Psoas muscle (tissue), 8 donors: Measurements from ENCODE around the gene RAB11FIP2. TPM values are rescaled to one million over a fixed set of nuclear protein-coding genes. Genes with fewer than 3 reads are reported as not detected.

Experiments
- ATAC-seq, 4 donors: fragments of 200-7000 bp; cut with Tn5 transposase; one replicate each; pipeline ENCODE4 v1.9.1; 2020; ENCODE audit warnings: moderate library complexity in 3 of 4, mild to moderate bottlenecking in 2 of 4
- DNase-seq, 2 donors: peaks; one replicate each; pipeline ENCODE4 v3.0.0-alpha.2; 2020
- H3K27ac ChIP-seq: fragments of 200-600 bp; one replicate; pipeline ENCODE4 v1.8.0; 2022
- H3K27me3 ChIP-seq, 3 donors: fragments of 200-600 bp in 1 of 3; one replicate each; pipeline versions ENCODE4 v1.6.1 to v1.8.0; 2013 to 2022; ENCODE audit warnings: low read length in 2 of 3, mild to moderate bottlenecking in 2 of 3, moderate library complexity in 1 of 3; ENCODE audit not compliant: insufficient read depth in 3 of 3
- H3K36me3 ChIP-seq, 2 donors: fragments of 200-600 bp in 1 of 2; one replicate each; pipeline versions ENCODE4 v1.6.1 to v1.8.0; 2013 to 2022; ENCODE audit warnings: low read depth in 1 of 2, mild to moderate bottlenecking in 1 of 2, moderate library complexity in 1 of 2; ENCODE audit not compliant: insufficient read depth in 1 of 2
- H3K4me1 ChIP-seq: fragments of 200-600 bp; one replicate; pipeline ENCODE4 v1.8.0; 2022
- H3K4me3 ChIP-seq: fragments of 200-600 bp; one replicate; pipeline ENCODE4 v1.8.0; 2022; ENCODE audit warnings: mild to moderate bottlenecking
- H3K9me3 ChIP-seq: fragments of 200-600 bp; one replicate; pipeline ENCODE4 v1.8.0; 2022
- CTCF ChIP-seq: fragments of 200-600 bp; IDR thresholded peaks from one replicate; pipeline ENCODE4 v1.8.0; 2022; ENCODE audit warnings: antibody characterized with exemption
- WGBS, 3 donors: extraction: QIAGEN DNeasy Blood & Tissue Kit; methylation state at CpG; one replicate each; pipeline versions ENCODE4 v1.1.6 to v1.1.7; 2013; 5-methylcytosine and 5-hydroxymethylcytosine counted together
- intact Hi-C, 2 donors: fragments of 100-400 bp; cut with DNase I; formaldehyde crosslinking; loops; one replicate each; pipeline versions ENCODE4 v1.11.0 to v1.14.2; 2022
- polyA plus RNA-seq, 3 donors: library from polyadenylated mRNA; stranded (reverse); fragments of 200-250 nt; gene quantifications; one replicate each; pipeline ENCODE4 v1.2.3, GENCODE V29; 2013
- total RNA-seq, 4 donors: library from RNA; stranded (reverse); fragmentation: NEBNext Ultra II Directional in 2 of 4; extraction: Animal tissue kit (Norgen Biotek cat#: 25700) in 2 of 4; gene quantifications; one replicate each; pipeline versions ENCODE4 v1.2.1 to v1.2.4, GENCODE V29; 2021 to 2023
- donor health status: healthy with polysubstance abuse.
- donor health status: DM: no; HTN: no; CAD: no; lungs with moderate emphysema.
- donor health status: Bipolar disorder and iron deficiency.
- donor health status: healthy.
- donor health status: DM: yes; HTN: yes; CAD: no.
- donor health status: DM: no; HTN: no; CAD: no.
- donor health status: DM: no; HTN: no; CAD: no.
- donor health status: DM: yes; HTN: yes; CAD: no.

RAB11FIP2 gene
- total and polyA plus RNA-seq, 7 donors = 3.1 to 13.6 (median 10.4) TPM

DNA sequence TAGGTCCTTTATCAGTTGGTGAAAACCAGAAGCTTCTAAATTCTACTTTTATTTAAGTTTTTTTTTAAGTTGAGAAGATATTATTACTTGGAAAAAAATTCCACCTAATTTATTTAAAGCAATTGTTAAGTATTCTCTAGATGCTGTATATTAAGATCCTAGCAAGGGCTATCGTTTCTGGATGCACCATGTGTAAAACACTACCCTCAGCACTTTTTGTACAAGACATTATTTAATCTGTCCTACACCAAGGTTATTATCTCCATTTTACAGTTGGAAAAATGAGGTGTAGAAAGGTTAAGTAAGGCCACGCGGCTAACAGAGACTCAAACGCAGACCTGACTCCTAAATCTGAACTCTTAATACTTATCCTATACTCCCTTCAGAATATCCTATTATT lies 19.8 kb downstream of the RAB11FIP2 start:
- Histone ChIP-seq H3K4me3 (no peak overlapping the region), H3K9me3 (no peaks in the 10 kb centered on the region), H3K27ac (no peak overlapping the region), H3K27me3 (no peaks in the 10 kb centered on the region), H3K4me1 (no peaks in the 10 kb centered on the region), H3K36me3 (no peaks in the 10 kb centered on the region)
- DNase-seq (no peak), ATAC-seq (no peak)
- intact Hi-C loops = no loop called here
- WGBS, 3 donors = 93 to 94% (median 94%) methylated on average over 4 of the region's 4 CpGs
- no peak for TF ChIP-seq CTCF

- ATAC-seq = no peak
- no peak for DNase-seq
- Histone ChIP-seq H3K27me3 (no peaks in the 10 kb centered on the region), H3K9me3 (no peaks in the 10 kb centered on the region), H3K27ac (no peak overlapping the region), H3K36me3 (no peaks in the 10 kb centered on the region), H3K4me3 (no peak overlapping the region), H3K4me1 (no peaks in the 10 kb centered on the region)
- intact Hi-C loops = no loop called here
- 70 to 73% (median 72%) methylated on average over 3 of the region's 3 CpGs for WGBS, 3 donors
- TF ChIP-seq CTCF = no peak
Measured at GRCh38 chr10:118020365-118020764, 26.4 kb downstream of the RAB11FIP2 start.

DNA sequence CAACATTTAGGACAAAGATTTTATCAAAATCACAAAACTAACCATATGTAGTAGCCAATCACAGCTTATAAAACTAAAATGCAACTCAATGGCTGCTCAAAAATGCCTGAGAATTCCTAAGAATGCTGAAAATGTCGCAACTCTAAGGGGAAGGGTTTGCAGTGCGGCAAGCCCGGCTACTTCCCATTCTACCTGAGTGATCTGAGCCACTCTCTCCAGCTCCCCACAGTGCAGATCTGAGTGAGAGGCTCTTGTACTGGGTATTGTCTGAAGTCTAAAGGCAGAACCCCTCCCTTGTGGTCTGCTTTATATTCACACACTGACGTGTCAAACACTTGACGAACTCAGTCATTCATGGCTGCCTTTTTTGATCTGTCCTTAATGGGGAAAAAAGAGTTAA lies 28.9 kb downstream of the RAB11FIP2 start:
- Histone ChIP-seq H3K4me3 (no peak overlapping the region), H3K36me3 (peaks cover 0 to 2% of the 10 kb centered on the region in 2 donors), H3K27ac (no peak overlapping the region), H3K4me1 (no peaks in the 10 kb centered on the region), H3K9me3 (no peaks in the 10 kb centered on the region), H3K27me3 (no peaks in the 10 kb centered on the region)
- intact Hi-C loops = no loop called here
- ATAC-seq (no peak), DNase-seq (no peak)
- TF ChIP-seq CTCF = no peak
- 94 to 96% (median 96%) methylated on average over 5 of the region's 5 CpGs for WGBS, 3 donors

GRCh38 chr10:118017071-118017740 lies 29.5 kb downstream of the RAB11FIP2 start:
- no peak for DNase-seq
- no peaks in the 10 kb centered on the region for H3K4me1 ChIP-seq
- WGBS, 3 donors = 89 to 94% (median 91%) methylated on average over 12 of the region's 12 CpGs
- TF ChIP-seq CTCF = no peak
- no peaks in the 10 kb centered on the region for H3K9me3 ChIP-seq
- H3K27me3 ChIP-seq = no peaks in the 10 kb centered on the region
- peaks cover 0 to 2% of the 10 kb centered on the region in 2 donors for H3K36me3 ChIP-seq
- H3K27ac ChIP-seq = no peak overlapping the region
- no peak overlapping the region for H3K4me3 ChIP-seq
- intact Hi-C loops = no loop called here
- ATAC-seq = no peak

- Histone ChIP-seq H3K4me3 (no peak overlapping the region), H3K9me3 (no peaks in the 10 kb centered on the region), H3K27ac (no peak overlapping the region), H3K27me3 (no peaks in the 10 kb centered on the region), H3K4me1 (no peaks in the 10 kb centered on the region), H3K36me3 (peaks cover 4 to 15% of the 10 kb centered on the region in 2 donors)
- DNase-seq (no peak), ATAC-seq (no peak)
- TF ChIP-seq CTCF = no peak
- intact Hi-C loops = no loop called here
Measured at GRCh38 chr10:118012952-118013525, 33.7 kb downstream of the RAB11FIP2 start.
